ENCODE results near the gene SATL1.

DNA sequence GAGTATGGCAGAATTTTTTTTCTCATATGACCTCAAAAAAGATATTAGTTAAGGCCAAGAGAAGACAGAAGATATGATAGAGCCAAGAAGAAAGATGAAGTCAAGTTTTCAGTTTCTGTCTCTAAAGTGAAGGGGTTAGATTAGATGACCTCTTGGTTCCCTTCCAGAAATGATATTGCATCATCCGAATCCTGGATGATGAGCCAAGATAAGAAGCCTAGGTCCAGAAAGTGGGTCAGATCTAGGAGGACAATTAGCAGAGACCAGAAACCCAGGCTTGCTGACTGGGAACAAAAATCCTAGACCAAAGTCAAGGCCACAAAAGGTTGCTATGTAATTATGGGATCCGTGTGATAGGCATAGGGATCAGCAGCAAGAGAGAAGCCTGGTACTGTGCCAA lies 20.2 kb downstream of the SATL1 start:
- TF ChIP-seq, protein P1, sequence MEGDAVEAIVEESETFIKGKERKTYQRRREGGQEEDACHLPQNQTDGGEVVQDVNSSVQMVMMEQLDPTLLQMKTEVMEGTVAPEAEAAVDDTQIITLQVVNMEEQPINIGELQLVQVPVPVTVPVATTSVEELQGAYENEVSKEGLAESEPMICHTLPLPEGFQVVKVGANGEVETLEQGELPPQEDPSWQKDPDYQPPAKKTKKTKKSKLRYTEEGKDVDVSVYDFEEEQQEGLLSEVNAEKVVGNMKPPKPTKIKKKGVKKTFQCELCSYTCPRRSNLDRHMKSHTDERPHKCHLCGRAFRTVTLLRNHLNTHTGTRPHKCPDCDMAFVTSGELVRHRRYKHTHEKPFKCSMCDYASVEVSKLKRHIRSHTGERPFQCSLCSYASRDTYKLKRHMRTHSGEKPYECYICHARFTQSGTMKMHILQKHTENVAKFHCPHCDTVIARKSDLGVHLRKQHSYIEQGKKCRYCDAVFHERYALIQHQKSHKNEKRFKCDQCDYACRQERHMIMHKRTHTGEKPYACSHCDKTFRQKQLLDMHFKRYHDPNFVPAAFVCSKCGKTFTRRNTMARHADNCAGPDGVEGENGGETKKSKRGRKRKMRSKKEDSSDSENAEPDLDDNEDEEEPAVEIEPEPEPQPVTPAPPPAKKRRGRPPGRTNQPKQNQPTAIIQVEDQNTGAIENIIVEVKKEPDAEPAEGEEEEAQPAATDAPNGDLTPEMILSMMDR (IDR thresholded peaks at IDR 0.05; ENCODE audit: low read length), result no peak
- TF ChIP-seq EZH2 (IDR thresholded peaks at IDR 0.05; ENCODE audit: borderline replicate concordance, low read length), result no peak
